Activated CD4-positive, alpha-beta T cell treated with anti-CD3 and anti-CD28 coated beads for 4 hours (primary cell): ENCODE measurements around the gene TPM1.

ENCODE experiments used
- DNase-seq, 2 donors: peaks; one replicate each; pipeline ENCODE4 v3.0.0-alpha.2; 2020

TPM1 gene

GRCh38 chr15:63043335-63044076 is 959 bp downstream of the TPM1 start:
- no peak for DNase-seq

GRCh38 chr15:63044077-63044644 is 1.6 kb downstream of the TPM1 start:
- no peak for DNase-seq

- no peak for DNase-seq
Observed at GRCh38 chr15:63044645-63045464, 2.3 kb downstream of the TPM1 start.

GRCh38 chr15:63045465-63045840 is 2.9 kb downstream of the TPM1 start:
- no peak for DNase-seq

GRCh38 chr15:63045879-63046278 is 3.3 kb downstream of the TPM1 start:
- DNase-seq = no peak

- DNase-seq = no peak
Observed at GRCh38 chr15:63046917-63047760, 4.6 kb downstream of the TPM1 start.

- DNase-seq = no peak
Observed at GRCh38 chr15:63047792-63048114, 5.2 kb downstream of the TPM1 start.

GRCh38 chr15:63048115-63048775 is 5.7 kb downstream of the TPM1 start:
- DNase-seq = peak; percentile 81 to 82

GRCh38 chr15:63048776-63049665 is 6.5 kb downstream of the TPM1 start:
- peak; percentile 34 to 35 for DNase-seq

- no peak for DNase-seq
Observed at GRCh38 chr15:63049783-63050371, 7.3 kb downstream of the TPM1 start.

GRCh38 chr15:63050731-63051155 is 8.2 kb downstream of the TPM1 start:
- DNase-seq = no peak

GRCh38 chr15:63051156-63052066 is 8.9 kb downstream of the TPM1 start:
- no peak for DNase-seq

GRCh38 chr15:63052077-63052841 is 9.7 kb downstream of the TPM1 start:
- DNase-seq = no peak

GRCh38 chr15:63052961-63053698 is 10.6 kb downstream of the TPM1 start:
- DNase-seq = no peak

- no peak for DNase-seq
Observed at GRCh38 chr15:63054281-63054683, 11.7 kb downstream of the TPM1 start.

GRCh38 chr15:63054985-63055384 is 12.4 kb downstream of the TPM1 start:
- DNase-seq = no peak

- DNase-seq = no peak
Observed at GRCh38 chr15:63056829-63057228, 14.3 kb downstream of the TPM1 start.
